ENCODE results near the gene ATP1A4.

DNA sequence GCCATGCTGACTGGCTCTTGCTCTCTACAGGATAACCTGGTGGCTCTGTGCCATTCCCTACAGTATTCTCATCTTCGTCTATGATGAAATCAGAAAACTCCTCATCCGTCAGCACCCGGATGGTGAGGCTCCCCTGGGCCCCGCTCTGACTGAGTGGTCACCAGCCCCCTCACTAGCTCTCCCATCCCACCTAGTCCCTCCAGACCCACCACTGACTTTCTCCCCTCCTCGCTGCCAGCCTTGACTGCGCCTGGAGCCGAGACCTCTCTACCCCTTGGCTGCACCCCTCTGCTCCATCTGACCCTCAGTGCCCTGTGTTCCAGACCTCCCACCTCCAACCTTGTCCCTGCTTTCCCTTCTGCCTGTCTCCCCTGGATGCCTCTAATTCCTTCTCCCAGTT is 34.8 kb downstream of the ATP1A4 start:
- TF ChIP-seq ZNF720 (CRISPR knock-in tag; IDR thresholded peaks at IDR 0.05) (no peak), PTBP1 (IDR thresholded peaks at IDR 0.05; ENCODE audit: low read depth, low read length, poor library complexity, severe bottlenecking) (no peak), ZNF552 (CRISPR knock-in tag; IDR thresholded peaks at IDR 0.05; ENCODE audit: borderline replicate concordance) (no peak), ZNF224 (CRISPR knock-in tag; IDR thresholded peaks at IDR 0.05) (no peak), GABPA (IDR thresholded peaks at IDR 0.05; ENCODE audit: low read depth, low read length) (no peak), GABPA (CRISPR knock-in tag; IDR thresholded peaks at IDR 0.05; ENCODE audit: low read depth) (no peak), SOX5 (CRISPR knock-in tag; IDR thresholded peaks at IDR 0.05; ENCODE audit: borderline replicate concordance) (no peak), ZNF841 (CRISPR knock-in tag; IDR thresholded peaks at IDR 0.05; ENCODE audit: borderline replicate concordance) (no peak), POLR2A (IDR thresholded peaks at IDR 0.05; ENCODE audit: insufficient read depth in 1 of 2, low read depth in 2 of 2, low read length in 2 of 2) (no peak), YY1 (IDR thresholded peaks at IDR 0.05; ENCODE audit: insufficient read depth, insufficient replicate concordance, low read depth, low read length) (no peak), ATM (IDR thresholded peaks at IDR 0.05; ENCODE audit: borderline replicate concordance) (no peak)
- TF ChIP-seq, protein P1, sequence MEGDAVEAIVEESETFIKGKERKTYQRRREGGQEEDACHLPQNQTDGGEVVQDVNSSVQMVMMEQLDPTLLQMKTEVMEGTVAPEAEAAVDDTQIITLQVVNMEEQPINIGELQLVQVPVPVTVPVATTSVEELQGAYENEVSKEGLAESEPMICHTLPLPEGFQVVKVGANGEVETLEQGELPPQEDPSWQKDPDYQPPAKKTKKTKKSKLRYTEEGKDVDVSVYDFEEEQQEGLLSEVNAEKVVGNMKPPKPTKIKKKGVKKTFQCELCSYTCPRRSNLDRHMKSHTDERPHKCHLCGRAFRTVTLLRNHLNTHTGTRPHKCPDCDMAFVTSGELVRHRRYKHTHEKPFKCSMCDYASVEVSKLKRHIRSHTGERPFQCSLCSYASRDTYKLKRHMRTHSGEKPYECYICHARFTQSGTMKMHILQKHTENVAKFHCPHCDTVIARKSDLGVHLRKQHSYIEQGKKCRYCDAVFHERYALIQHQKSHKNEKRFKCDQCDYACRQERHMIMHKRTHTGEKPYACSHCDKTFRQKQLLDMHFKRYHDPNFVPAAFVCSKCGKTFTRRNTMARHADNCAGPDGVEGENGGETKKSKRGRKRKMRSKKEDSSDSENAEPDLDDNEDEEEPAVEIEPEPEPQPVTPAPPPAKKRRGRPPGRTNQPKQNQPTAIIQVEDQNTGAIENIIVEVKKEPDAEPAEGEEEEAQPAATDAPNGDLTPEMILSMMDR (CRISPR knock-in tag; IDR thresholded peaks at IDR 0.05): no peak
- TF ChIP-seq, protein P2, sequence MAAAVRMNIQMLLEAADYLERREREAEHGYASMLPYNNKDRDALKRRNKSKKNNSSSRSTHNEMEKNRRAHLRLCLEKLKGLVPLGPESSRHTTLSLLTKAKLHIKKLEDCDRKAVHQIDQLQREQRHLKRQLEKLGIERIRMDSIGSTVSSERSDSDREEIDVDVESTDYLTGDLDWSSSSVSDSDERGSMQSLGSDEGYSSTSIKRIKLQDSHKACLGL (CRISPR knock-in tag; IDR thresholded peaks at IDR 0.05): no peak
- TF ChIP-seq, protein P3, sequence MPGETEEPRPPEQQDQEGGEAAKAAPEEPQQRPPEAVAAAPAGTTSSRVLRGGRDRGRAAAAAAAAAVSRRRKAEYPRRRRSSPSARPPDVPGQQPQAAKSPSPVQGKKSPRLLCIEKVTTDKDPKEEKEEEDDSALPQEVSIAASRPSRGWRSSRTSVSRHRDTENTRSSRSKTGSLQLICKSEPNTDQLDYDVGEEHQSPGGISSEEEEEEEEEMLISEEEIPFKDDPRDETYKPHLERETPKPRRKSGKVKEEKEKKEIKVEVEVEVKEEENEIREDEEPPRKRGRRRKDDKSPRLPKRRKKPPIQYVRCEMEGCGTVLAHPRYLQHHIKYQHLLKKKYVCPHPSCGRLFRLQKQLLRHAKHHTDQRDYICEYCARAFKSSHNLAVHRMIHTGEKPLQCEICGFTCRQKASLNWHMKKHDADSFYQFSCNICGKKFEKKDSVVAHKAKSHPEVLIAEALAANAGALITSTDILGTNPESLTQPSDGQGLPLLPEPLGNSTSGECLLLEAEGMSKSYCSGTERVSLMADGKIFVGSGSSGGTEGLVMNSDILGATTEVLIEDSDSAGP (CRISPR knock-in tag; IDR thresholded peaks at IDR 0.05; ENCODE audit: borderline replicate concordance): no peak
- TF ChIP-seq, protein P4, sequence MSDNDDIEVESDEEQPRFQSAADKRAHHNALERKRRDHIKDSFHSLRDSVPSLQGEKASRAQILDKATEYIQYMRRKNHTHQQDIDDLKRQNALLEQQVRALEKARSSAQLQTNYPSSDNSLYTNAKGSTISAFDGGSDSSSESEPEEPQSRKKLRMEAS (IDR thresholded peaks at IDR 0.05): no peak

All from HepG2 (cell line).